Measurements from ENCODE around the gene ZNF217.
"Not testable (repeated sequence)": the region's sequence is repeated elsewhere in the genome, so short reads cannot be mapped to it uniquely, and the experiment has no call there.

The ZNF217 gene

DNA sequence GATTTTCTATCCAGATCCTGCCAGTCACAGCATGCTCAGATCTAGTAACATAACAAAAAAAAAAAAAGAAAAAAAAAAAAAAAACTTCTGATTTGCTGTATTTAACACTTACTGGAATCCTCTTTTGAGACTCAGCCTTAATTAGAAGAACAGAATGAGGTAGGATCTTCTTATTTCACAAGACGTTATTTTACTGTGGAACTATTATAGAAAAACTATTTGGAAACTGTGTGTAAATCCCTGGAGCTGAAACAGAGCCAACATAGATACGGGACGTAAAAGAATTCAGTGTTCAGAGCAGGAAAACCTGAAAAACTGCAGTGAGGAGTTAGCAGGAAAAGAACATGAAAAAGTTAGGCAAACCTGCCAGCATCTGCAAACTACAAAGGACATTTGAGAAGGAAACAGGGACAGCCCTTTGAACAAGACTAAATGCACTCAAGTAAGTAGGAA lies 3.4 kb upstream of the ZNF217 start:
- DNase-seq = no peak

DNA sequence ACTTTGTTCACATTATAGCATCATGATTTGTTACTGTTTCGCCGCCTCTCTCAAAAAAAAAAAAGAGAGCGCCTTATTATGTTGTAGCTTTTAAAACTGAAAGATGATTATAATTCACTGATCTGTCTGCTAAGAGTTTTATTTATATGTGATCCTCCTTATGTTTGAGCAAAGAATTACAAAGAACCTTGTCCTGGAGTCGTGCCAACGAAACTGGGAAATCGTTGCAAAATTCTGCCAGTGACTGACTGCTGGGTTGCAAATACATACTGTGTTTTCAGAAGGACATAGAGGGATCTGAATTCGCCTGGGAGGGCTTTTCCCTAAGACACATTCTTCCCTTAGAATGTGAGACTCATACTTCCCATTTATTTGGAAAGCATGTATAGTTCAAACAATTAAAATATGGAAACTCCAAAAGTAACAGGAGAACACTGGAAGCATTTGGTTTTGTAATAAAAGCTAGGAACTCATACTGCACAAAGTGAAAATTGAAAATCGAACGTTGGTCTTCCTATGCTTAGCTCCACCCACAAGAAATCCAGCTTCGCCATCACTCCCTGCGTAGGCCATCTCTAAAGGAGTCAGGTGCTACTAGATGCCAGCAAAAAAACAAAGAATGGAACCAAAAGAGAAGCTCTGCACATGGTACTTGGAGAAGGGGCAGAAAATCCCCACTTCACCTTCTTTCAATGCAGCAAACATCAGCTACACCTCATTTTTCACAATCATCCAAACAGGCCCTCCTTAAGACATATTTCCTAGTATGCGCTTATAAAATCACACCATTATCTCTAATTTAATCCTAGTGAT lies 2.8 kb upstream of the ZNF217 start:
- DNase-seq = not testable (repeated sequence)

DNA sequence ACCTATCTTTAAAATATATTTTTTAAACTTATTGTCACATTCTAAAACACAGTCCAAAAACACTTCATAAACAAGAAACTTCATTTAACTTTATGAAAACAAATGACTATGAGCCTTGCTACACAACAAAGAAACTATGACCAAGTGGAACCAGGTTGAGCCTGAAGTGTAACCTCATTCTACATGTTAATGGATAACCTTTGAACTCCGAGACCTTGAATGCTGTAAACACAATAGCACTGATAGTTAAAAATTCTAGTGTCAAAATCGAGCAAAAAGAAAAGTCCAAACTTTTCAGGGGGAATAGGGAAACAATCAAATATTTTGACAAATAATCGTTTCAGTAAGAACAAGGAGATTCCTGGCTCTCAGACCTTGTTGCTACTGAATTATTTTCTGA lies 2.1 kb upstream of the ZNF217 start:
- DNase-seq = not testable (repeated sequence)

DNA sequence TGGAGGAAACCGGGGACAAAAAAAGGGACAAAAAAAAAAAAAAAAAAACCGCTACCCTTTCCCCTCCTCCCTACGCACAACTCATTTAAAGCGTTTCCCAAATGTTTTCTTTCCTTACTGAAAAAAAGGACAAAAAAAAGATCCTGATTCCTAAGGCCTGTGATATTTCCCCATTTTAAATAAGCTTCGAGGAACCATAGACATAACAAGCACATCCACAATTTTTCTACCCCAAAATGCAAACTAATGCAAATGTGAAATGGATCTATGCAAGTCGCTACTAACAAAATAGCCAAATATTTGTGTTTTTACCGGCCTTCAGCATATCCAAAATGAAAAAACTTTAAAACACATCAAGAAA lies 1.4 kb upstream of the ZNF217 start:
- DNase-seq = no peak

DNA sequence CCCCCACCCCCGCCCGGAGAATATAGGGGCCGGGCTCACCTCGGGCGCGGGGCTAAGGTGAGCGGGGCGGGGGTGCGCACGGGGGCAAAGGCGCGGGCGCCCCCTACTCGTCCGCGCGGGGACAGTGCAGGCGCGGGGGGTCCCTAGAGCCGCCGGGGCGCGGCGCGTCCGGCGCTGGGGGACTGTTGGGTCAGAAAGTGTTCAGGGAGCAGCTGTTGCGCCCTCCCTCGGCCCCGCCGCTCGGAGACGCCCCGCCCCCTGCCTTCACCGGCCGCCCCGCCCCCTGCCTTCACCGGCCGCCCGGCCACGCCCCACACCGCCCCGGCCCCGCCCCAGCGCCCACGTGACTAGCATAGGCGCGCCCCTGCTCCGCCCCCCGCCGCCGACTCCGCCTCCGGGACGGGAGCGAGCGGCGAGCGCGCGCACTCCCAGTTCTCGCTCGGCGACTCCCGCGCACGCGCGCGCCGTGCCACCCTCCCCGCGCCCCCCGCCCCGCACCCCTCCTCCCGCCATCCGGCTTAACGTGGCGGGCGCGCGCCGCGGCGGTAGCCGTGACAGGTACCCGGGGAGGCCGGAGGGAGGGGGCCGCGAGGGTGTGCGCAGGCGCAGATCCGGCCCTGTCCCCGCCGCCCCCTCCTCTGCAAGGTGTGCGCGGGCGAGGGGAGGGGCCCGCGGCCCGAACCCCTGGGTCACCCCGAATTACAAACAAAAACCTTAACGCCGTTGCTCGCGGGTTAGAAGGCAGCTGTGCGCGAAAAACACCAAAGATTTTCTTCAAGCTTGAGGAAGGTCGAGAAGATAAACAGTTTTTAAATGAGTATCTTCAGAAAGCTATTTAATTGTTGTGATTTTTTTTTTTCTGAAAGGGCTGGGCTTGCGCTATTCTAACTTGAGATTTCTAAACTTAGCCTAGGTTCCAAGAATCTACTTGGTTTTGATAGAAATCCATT lies 704 bp upstream of the ZNF217 start:
- DNase-seq = peak; percentile 88

DNA sequence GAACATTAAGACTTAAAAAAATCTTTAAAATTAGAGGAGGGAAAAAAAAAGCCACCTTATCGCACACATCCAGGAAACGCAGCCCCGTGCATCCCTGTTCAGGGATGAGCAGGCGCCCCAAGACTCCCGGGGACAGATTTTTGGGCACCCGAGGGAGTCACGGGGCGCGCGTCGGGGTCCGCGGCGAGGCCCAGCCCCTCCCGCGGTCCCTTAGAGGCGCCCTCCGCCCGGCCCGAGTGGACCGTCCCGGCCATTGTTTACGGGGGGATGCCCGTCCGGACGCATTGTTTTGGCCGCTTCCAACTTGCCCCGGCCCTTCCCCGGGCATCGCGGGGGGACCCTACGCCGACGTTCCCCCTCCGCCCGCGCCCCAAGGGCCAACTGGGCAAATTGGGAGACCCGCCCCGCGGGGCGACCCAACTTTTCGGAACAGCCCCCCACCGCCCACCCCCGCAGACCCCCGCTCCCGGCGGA lies 610 bp downstream of the ZNF217 start:
- DNase-seq = no peak

DNA sequence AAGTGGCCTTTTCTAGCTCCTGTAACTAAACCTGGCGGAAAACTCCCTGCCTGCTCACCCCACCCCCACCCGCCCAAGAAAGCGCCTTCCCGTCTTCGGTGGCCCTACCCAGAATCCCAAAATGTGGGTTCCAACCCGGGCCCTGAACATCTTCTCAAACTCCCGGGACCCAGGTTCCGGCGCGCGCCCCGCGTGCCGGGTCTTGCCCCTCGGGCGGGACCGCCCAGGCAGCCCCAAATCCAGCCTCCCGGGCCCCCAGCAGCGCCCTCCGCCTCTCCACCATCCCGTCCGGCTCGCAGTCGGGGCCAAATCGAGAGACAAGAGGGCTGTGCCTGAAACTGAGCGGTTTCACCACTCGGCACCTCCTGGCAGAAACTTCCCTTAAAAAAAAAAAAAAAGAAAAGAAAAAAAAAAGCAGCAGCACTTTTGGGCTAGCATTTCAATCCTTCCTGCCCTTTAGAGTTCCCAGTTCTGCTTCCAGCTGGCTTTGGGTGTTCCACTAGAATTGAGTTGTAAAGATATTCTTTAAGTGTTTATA lies 1.1 kb downstream of the ZNF217 start:
- DNase-seq = peak; percentile 24

DNA sequence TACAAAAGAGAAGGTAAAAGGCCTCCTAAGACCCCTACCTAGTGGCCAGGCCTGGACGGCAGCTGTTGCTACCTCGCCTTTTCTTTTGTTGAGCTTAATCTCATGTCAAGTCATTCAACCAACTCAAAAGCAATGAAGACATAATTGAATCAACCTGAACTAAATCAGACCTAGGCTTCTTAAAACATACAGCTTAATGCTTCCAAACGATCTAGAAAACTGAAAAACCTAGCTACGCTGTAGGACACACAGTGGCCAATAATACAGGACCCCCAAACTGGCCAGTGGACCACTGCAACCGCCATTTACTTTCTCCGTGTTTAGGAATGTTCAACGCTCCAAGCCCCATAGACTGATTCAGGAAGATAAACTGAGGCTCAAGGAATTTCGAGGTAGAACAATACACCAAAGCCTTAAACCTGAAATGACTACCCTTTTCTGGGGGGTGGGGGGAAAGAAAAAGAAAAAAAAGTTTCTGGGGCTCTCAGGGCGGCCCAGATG lies 1.6 kb downstream of the ZNF217 start:
- DNase-seq = not testable (repeated sequence)

DNA sequence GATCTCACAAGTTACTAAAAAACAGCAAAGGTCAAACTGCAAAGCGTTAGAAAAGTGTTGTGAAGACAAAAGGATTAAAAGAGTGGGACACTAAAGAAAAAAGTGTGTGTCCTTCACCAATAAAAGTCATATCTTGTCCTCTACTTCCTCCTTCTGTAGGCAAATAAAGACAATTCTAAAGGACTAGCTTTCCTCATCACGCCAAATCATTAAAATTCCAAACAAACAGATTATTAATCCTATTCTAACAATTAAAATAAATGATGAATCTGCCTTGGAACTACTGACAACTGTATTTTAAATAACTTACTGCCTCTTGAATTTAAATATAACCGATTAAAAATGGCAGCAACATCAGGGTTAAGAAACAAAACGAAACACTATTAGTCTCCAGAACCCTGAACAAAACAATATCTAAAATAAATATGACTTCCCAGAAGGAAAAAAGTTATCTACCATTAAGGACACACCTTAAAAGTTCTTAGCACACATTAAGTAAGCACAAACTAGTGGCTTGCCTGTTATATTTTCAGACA lies 2.4 kb downstream of the ZNF217 start:
- not testable (repeated sequence) for DNase-seq

DNA sequence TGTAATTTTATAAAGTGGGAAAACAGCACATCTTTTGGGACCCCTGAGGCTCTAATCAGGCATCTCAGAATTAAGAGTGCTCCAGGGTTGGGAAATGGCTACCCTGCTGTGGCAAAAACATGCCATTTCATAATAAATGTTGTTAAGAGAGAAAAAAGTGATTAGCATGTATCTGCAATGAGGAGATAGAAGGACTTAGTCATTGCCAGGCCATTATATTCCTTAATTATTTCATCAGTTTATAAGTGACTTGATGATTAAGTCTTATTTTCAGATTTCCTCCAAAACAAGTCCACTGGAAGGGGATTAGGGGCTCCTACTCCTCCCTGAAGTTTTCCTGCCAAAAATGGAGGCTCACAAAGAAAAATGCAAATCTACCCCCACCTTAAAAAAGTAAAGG lies 3.0 kb downstream of the ZNF217 start:
- not testable (repeated sequence) for DNase-seq

DNA sequence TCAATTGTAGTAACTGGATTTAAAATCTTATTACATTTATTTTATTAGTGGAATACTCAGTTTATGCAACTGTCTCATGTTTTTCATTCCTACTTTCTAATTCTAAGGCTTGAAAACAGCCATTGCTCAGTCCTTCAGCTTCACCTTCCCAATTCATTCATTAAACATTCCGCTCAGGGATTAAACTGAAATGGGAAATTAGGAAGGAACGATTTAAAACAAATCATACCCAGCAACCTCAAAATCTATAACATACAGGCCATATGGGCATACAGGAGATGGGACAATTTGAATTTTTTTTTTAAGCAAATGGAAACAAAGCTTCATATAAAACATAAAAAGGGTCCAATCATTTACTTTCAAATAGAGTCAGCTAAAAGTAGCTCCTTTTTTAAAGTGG lies 3.5 kb downstream of the ZNF217 start:
- DNase-seq = not testable (repeated sequence)

DNA sequence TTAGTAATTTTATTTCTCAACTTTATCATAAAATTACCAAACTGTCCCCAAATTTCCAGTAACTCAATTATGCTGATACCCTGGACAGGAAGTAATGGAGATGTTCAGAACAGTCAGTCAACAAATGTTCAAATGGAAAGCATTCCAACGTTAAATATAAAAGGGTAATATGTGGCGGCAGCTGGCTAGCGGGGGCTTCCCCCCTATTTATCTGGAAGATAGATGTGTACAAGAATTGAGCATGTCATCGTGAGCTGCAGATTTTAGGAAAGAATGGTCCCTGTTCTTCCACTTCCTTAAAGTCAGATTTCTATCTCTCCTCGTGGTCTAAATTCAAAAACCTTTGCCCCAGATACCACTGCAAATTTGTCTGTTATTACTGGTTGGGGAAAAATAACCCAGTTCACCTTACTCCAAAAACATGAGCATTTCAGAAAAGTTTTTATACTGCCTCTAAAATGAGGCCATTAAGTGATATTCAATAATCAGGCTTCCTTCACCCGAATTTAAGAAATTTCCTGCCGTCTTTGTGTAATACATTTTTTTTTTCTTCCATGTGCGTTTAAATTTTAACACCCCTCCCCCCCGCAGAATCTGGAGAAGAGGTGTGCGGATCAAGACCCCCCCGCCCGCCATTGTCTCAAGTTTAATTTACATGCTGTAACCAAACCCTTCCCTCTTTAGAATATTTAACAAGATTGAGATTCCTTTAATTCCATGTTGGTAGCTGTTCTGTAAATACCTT lies 4.1 kb downstream of the ZNF217 start:
- DNase-seq = not testable (repeated sequence)

DNA sequence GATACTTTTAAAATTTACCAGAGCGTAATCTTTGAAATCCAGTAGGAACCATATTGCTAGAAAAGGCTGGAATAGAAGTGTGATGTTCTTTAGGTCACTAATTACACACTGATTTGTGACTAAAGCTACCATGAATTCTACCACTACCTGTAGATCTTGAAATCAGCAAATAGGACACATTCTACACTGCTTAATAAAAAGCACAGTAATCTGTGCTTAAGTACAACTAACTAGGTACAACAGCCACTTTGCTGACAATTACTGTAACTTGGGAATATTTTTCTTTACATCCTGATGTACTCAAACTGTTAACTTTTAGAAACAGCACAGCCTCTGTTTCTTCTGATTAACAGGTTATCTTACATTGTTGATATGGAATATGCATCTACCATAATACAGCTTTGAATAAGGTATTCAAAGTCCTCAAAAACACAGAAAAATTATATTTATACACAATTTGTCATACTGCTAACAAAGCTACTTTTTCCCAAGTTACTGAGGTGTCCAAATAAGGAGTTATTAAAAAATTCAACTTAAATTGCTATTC lies 6.4 kb downstream of the ZNF217 start:
- not testable (repeated sequence) for DNase-seq

DNA sequence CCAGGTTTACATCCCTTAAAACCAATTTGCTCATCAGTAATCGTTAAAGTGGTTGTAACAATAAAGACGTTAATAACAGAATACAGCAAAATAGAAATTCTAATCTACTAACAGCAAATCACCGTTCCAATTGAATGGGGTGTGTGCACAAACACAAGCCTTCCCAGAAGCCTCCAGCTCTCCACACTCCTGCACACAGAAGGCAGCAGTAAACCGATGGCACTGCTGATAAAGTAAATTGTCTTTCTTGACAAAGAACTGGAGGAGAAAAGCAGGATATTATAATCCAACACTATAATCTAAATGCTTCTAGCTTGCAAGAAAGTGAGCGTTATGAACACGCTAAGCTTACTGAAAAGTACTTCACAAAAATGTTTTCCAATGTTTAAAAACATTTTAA lies 7.0 kb downstream of the ZNF217 start:
- DNase-seq = no peak

DNA sequence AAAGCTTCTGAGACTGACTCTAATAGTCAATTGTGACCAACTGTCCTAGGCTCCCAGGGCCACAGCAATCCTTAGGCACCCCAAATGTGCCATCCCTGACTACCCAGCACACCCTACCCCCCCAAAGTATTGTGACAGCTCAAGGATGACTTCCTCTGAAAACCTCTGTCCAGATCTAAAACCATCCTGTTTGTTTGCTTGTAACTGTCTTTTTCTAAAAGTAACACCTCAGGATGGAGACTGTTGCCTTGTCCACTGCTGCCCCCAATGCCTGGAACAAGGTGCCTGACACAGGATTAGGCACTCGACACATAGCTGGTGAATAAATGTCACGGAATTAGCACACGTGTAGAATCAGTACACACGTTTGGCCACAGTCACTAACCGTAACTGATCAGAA lies 7.7 kb downstream of the ZNF217 start:
- DNase-seq = not testable (repeated sequence)

DNA sequence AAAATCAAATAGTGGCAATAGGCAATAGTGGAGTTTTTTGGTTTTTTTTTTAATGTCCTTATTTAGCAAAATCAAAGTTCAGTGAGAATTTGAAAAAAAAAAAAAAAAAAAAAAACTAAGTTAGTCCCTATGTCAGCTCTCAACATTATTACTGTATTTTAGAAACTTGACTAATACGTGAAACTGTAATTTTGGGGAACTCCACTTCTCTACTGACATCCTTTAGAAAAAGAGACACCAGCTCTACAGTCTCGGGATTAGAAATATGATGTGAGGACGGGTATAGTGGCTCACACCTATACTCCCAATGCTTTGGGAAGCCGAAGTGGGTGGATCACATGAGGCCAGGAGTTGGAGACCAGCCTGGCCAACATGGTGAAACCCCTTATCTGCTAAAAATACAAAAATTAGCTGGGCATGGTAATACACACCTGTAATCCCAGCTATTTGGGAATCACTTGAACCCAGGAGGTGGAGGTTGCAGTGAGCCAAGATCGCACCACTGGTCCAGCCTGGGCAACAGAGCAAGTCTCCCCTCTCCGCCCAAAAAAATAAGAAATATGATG lies 8.6 kb downstream of the ZNF217 start:
- DNase-seq = not testable (repeated sequence)

DNA sequence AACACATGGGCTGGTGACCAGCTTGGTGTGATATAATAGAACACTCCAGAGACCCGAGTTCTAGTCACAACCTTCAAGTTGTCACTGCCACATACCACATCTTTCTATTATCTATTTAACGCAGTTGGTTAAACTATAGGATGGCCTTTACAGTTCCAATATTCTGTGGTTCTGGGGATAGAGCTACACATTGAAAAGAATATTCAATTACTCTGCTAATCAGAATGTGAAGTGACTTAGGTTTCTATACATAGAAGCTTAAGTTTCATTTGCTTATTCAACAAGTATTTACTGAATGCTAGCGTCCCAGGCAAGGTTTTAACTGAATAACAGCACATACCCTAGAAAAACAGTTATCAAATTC lies 9.1 kb downstream of the ZNF217 start:
- not testable (repeated sequence) for DNase-seq

DNA sequence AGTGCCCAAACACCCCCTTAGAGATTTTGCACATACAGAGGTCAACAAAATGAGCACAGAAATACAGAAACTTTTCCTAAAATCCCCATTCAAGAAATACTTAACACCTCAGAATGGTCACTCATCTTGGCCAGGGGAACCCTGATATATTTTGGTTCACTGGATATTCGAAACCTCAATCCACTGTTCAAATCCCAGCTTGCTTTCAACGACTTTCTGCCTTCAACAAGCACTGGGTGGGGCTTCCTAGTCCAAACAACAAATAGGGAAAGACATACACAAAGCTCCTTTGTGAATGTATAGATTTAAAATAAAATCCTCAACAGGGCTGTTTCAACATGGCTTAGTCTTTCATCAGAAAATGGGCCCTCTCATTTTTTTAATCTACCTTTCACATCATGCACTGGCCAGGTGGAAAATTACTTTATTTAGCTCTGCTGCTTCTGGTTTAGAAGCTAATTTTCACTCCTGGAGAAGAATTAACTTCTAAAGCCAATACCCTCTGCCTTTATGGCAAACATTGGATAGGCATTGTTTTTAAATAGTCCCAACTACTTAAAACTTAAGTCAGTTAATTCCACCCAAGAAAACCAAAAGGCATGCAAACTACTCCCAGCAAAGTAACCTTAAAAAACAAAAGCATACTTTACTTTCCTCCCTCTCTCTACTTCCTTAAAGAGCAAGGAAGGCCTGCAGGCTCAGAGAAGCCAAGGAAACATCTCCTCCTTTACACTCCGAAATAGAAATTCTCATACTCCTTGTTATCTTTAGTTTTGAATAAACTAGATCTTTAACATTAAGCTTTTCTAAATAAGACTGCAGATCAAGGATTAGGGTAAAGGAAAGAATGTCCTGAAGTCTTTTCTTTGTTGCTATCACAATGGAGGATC lies 9.7 kb downstream of the ZNF217 start:
- DNase-seq = not testable (repeated sequence)

DNA sequence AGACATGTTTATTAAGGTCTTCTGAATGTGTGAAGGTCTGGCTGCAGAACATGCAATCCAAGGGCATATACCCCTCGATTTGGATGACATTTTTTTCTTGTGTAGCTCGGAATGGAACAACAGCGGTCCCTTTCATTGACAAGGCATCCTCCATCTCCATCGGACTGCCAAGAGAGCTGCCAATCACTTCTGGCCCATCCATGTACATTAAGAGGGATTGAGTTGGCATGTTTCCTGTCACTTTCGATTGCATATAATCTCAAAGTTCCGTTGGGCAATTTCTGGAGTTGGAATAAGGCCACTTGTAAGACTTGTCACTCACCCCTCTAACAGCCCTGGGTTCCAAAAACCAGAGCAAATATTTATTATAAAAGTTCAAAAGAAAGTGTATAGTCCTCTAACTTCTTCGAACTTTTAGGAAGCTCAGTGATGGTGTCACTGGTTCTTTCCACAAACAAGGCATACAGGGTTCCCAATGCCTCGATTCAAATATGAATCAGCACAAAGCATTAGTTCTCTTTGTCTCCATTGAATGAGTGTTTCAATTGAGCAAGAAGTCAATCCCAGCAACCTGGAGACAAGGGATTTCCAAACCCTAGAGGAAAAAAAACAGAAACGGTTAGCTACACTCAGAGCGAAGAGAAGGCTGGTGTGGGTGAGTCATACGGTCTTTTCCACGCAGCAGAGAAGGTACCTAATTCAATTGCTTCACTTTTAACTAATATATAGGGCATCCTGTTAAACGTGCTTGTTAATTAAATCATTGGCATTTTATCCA lies 10.9 kb downstream of the ZNF217 start:
- no peak for DNase-seq

DNA sequence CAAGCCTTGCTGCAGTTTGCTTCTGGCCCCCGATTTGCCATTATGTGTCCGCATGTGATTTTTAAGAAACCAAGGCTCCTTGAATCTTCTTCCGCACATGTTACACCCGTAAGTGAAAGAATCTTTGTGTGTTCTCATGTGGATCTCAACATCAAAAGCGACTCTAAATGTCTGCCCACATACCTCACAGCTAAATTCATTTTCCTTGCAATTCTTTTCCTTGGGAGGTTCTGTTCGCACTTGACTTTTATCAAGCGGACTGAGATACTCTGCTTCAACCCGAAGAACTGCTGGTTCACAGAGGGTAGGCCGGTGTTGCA lies 11.4 kb downstream of the ZNF217 start:
- DNase-seq = no peak
